Measurements from ENCODE around the gene TREML1. TPM values are rescaled to one million over a fixed set of nuclear protein-coding genes. Genes with fewer than 3 reads are reported as not detected.

The TREML1 gene
- total RNA-seq, 1 donor from 2014 or later = not detected

- Histone ChIP-seq H3K79me2 (ENCODE audit: low read depth) (no peaks in the 10 kb centered on the region), H3K4me3 (no peak overlapping the region), H2AFZ (replicated peaks) (no peak overlapping the region), H3K27me3 (no peaks in the 10 kb centered on the region), H3K36me3 (no peaks in the 10 kb centered on the region), H3K9ac (no peak overlapping the region), H3K4me1 (no peaks in the 10 kb centered on the region), H3K9me3 (ENCODE audit: low read depth) (no peaks in the 10 kb centered on the region), H3F3A (ENCODE audit: low read depth) (no peaks in the 10 kb centered on the region), H3K4me2 (no peak overlapping the region), H4K20me1 (ENCODE audit: low read depth) (no peaks in the 10 kb centered on the region), H3K27ac (no peak overlapping the region)
- Mint-ChIP-seq H3K4me1 (no peaks in the 10 kb centered on the region), H3K4me3 (no peak overlapping the region), H3K27me3 (ENCODE audit: insufficient read depth, low read depth) (peaks cover 13% of the 10 kb centered on the region), H3K36me3 (no peaks in the 10 kb centered on the region), H3K9me3 (no peaks in the 10 kb centered on the region), H3K27ac (no peak overlapping the region)
- no peak for TF ChIP-seq EZH2phosphoT487 (IDR thresholded peaks at IDR 0.05)
- no peak for TF ChIP-seq CTCF (IDR thresholded peaks at IDR 0.05)
- no peak for TF ChIP-seq EZH2 (IDR thresholded peaks at IDR 0.05)
- DNase-seq (ENCODE audit: low spot score) = no peak
Observed at GRCh38 chr6:41181566-41181965, 27.4 kb upstream of the TREML1 start.

- Histone ChIP-seq H3K9me3 (ENCODE audit: low read depth) (no peaks in the 10 kb centered on the region), H3K4me2 (no peak overlapping the region), H4K20me1 (ENCODE audit: low read depth) (no peaks in the 10 kb centered on the region), H3K27me3 (no peaks in the 10 kb centered on the region), H3K36me3 (no peaks in the 10 kb centered on the region), H2AFZ (replicated peaks) (no peak overlapping the region), H3F3A (ENCODE audit: low read depth) (no peaks in the 10 kb centered on the region), H3K4me1 (no peaks in the 10 kb centered on the region), H3K27ac (no peak overlapping the region), H3K9ac (no peak overlapping the region), H3K4me3 (no peak overlapping the region), H3K79me2 (ENCODE audit: low read depth) (no peaks in the 10 kb centered on the region)
- TF ChIP-seq EZH2 (IDR thresholded peaks at IDR 0.05) = no peak
- TF ChIP-seq CTCF (IDR thresholded peaks at IDR 0.05) = no peak
- no peak for TF ChIP-seq EZH2phosphoT487 (IDR thresholded peaks at IDR 0.05)
- Mint-ChIP-seq H3K27me3 (ENCODE audit: insufficient read depth, low read depth) (peaks cover 8% of the 10 kb centered on the region), H3K4me3 (no peak overlapping the region), H3K36me3 (no peaks in the 10 kb centered on the region), H3K4me1 (no peaks in the 10 kb centered on the region), H3K27ac (no peak overlapping the region), H3K9me3 (no peaks in the 10 kb centered on the region)
- no peak for DNase-seq (ENCODE audit: low spot score)
Observed at GRCh38 chr6:41179163-41179562, 25.0 kb upstream of the TREML1 start.

- no peaks in the 10 kb centered on the region for H3K4me1 ChIP-seq
- Mint-ChIP-seq H3K27me3 (ENCODE audit: insufficient read depth, low read depth) (peaks cover 5% of the 10 kb centered on the region), H3K36me3 (no peaks in the 10 kb centered on the region), H3K4me3 (no peak overlapping the region), H3K9me3 (no peaks in the 10 kb centered on the region), H3K27ac (no peak overlapping the region), H3K4me1 (no peaks in the 10 kb centered on the region)
- H3K9me3 ChIP-seq (ENCODE audit: low read depth) = no peaks in the 10 kb centered on the region
- no peak overlapping the region for H3K4me2 ChIP-seq
- no peaks in the 10 kb centered on the region for H3K79me2 ChIP-seq (ENCODE audit: low read depth)
- no peak overlapping the region for H3K9ac ChIP-seq
- no peak for DNase-seq (ENCODE audit: low spot score)
- H3K27ac ChIP-seq = no peak overlapping the region
- no peak overlapping the region for H2AFZ ChIP-seq (replicated peaks)
- no peaks in the 10 kb centered on the region for H3K27me3 ChIP-seq
- TF ChIP-seq EZH2phosphoT487 (IDR thresholded peaks at IDR 0.05) (no peak), CTCF (IDR thresholded peaks at IDR 0.05) (no peak), EZH2 (IDR thresholded peaks at IDR 0.05) (no peak)
- H3K36me3 ChIP-seq = no peaks in the 10 kb centered on the region
- H3F3A ChIP-seq (ENCODE audit: low read depth) = no peaks in the 10 kb centered on the region
- H4K20me1 ChIP-seq (ENCODE audit: low read depth) = no peaks in the 10 kb centered on the region
- H3K4me3 ChIP-seq = no peak overlapping the region
Observed at GRCh38 chr6:41177695-41178094, 23.5 kb upstream of the TREML1 start.

Data from neural progenitor cell (in vitro differentiated cells).